GM12873 (cell line): ENCODE measurements around the gene MPRIP.

Experiments
- TF ChIP-seq, protein P1 (sequence below): IDR thresholded peaks from 2 replicates; pipeline ENCODE4 v1.5.1; 2012; ENCODE audit warnings: low read depth, mild to moderate bottlenecking, moderate library complexity, low read length, control low read depth; ENCODE audit not compliant: insufficient read depth; ENCODE audit errors: missing control alignments

MPRIP gene

GRCh38 chr17:17001874-17002520 is 40.3 kb upstream of the MPRIP start:
- TF ChIP-seq, protein P1, sequence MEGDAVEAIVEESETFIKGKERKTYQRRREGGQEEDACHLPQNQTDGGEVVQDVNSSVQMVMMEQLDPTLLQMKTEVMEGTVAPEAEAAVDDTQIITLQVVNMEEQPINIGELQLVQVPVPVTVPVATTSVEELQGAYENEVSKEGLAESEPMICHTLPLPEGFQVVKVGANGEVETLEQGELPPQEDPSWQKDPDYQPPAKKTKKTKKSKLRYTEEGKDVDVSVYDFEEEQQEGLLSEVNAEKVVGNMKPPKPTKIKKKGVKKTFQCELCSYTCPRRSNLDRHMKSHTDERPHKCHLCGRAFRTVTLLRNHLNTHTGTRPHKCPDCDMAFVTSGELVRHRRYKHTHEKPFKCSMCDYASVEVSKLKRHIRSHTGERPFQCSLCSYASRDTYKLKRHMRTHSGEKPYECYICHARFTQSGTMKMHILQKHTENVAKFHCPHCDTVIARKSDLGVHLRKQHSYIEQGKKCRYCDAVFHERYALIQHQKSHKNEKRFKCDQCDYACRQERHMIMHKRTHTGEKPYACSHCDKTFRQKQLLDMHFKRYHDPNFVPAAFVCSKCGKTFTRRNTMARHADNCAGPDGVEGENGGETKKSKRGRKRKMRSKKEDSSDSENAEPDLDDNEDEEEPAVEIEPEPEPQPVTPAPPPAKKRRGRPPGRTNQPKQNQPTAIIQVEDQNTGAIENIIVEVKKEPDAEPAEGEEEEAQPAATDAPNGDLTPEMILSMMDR, result peak; percentile 90

DNA sequence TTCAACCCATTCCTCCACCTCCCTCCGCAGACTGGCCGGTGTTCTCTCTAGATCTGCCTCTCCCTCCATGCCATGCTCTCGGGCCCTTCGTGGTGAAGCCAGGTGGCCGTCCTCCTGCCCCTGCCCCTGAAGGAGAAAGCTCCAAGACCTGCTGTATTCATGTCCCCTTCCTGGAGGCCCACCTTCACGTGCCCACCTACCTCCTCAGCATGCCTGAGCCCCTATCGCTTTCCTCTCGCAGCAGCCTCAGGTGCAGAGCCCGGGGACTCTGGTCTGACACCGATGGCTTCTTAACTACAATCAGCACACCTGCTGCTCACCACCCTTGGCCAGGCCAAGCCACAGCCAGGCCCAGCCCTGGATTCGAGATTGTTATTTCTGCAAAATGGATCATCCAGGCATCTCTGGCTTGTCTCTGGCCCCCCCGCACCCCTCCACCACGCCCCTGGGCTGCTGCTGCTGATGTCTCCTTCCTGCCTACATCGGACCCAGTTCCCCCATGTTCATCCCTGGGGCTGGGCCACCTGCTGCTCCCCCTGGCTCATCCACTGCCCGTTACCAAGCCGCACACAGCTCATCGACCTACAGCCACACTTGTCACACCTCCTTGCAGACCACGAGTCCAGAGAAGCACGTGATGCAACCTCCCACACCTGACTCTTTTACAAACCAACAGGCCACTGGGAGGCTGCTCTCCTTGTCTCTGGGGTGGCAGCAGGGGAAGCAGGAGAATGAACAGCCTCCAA is 37.8 kb upstream of the MPRIP start:
- TF ChIP-seq, protein P1, result no peak

DNA sequence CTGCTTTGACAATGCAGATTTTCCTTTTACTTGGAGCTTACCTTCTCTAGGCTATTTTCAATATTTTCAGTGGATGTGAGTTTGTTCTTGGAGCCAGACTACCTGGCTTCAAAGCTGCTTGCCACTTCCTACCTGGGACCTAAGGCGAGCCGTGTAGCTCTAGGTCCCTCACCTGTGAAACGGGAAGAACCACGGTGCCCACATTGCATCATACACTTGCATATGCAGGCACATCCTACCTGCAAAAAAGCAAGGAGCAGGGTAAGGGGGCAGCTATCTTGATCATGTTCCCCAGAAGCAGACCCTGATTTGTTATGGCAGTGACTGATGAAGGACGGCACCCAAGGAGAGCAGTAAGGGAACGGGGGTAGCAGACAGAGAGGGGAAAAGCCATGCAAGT is 27.0 kb upstream of the MPRIP start:
- TF ChIP-seq, protein P1, result no peak

DNA sequence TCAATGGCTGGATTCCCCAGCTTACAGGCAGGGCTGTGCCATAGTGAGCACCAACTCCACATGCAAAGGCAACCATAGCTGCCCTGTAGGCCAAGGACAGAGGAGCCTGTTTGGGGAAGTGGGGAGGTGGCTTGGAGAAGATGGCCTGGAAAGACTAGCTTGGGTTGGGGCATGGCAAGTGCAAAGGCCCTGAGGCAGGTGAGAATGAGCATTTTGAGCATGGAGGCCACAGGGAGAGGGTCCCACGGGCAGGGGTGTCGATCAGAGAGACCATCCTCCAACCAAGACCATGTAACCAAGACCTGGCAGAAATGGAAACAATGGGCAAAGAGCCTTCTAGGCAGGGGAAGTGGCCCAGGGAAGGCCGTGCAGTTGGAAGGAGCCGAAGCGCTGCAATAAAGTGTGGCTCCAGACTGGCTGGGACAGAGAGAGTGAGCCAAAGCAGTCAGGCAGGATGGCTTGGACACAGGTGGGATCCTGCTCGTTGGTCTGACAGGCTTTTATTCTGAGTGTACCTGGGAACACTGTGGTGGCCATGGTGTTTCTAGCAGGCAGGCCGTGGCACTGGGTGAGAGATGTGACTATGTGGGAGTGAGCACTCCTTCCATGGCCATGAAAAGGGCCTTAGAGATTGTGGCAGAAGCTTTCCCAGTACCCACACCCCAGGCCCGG is 24.8 kb upstream of the MPRIP start:
- TF ChIP-seq, protein P1, result no peak

GRCh38 chr17:17018021-17018441 is 24.2 kb upstream of the MPRIP start:
- TF ChIP-seq, protein P1, result no peak

DNA sequence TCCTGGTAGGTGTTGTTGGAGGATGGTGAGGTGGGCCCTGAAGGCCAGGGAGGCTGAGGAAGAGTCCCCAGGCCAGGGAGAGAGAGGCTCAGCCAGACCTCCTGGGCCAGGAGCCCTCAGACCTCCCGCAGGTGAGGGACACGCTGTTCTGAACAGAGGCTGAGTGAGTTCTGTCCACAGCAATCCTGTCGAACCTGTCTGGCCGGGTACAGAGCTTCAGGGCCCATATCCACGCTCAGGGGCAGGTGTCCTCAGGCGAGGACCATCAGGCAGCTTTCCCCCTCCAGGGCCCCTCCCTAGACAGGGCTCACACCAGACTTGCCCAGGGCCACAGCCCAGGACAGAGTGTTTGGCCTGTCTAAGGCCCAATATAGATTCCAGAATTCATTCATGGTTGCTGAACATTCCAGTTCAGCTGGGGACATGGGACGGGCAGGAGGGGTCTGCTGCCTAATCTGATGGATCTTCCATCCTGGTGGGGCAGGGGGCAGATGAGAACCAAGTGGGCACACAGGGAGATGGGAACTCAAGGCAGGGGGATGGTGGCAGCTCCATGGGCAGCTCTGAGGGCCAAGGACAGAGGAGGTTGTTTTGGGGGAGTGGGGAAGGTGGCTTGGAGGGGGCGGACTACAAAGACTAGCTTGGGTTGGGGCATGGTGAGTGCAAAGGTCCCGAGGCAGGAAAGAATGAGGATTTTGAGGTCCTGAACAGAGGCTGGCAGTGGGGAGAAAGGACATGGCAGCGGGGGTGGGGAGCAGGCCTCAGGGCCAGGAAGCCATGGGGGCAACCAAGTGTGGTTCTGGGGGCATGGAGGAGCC is 23.4 kb upstream of the MPRIP start:
- TF ChIP-seq, protein P1, result no peak

- TF ChIP-seq, protein P1, result no peak
Observed at GRCh38 chr17:17019430-17019762, 22.9 kb upstream of the MPRIP start.
